Keratinocyte (primary cell): ENCODE data around the gene EPHA1. TPM values are rescaled to one million over a fixed set of nuclear protein-coding genes. Genes with fewer than 3 reads are reported as not detected.

ENCODE experiments used
- DNase-seq: peaks from one replicate; pipeline ENCODE4 v3.0.0-alpha.2; 2011; ENCODE audit warnings: low read depth, missing footprints, low spot score
- FAIRE-seq: peaks from 2 replicates; lab custom pipeline; 2011; peaks lifted over from hg19 to GRCh38; lab: Jason Lieb, UNC
- H2AFZ ChIP-seq: 2 replicates; pipeline ENCODE4 v1.6.0; 2012; ENCODE audit warnings: low read length, control low read depth, inconsistent platforms; ENCODE audit not compliant: control insufficient read depth
- H3K27ac ChIP-seq: 2 replicates; pipeline ENCODE4 v1.5.1; 2011; ENCODE audit warnings: low read length; ENCODE audit not compliant: control insufficient read depth, insufficient read depth
- H3K27me3 ChIP-seq: 3 replicates; pipeline ENCODE4 v1.6.0; 2011; ENCODE audit warnings: low read length; ENCODE audit not compliant: control insufficient read depth, insufficient read depth; ENCODE audit errors: extremely low read depth
- H3K36me3 ChIP-seq, 2 experiments: 2 replicates in 1 of 2; 3 replicates in 1 of 2; pipeline ENCODE4 v1.5.1; 2011; ENCODE audit warnings: low read length in 2 of 2, mild to moderate bottlenecking in 1 of 2; ENCODE audit not compliant: control insufficient read depth in 2 of 2, insufficient read depth in 2 of 2; ENCODE audit errors: extremely low read depth in 1 of 2
- H3K4me1 ChIP-seq: 3 replicates; pipeline ENCODE4 v1.5.1; 2011; ENCODE audit warnings: low read length; ENCODE audit not compliant: control insufficient read depth, insufficient read depth; ENCODE audit errors: extremely low read depth
- H3K4me2 ChIP-seq: 3 replicates; pipeline ENCODE4 v1.6.0; 2011; ENCODE audit warnings: low read depth, low read length; ENCODE audit not compliant: control insufficient read depth, insufficient read depth; ENCODE audit errors: extremely low read depth
- H3K4me3 ChIP-seq, 3 experiments: fragments of 200-600 bp in 1 of 3; sonication (generic) in 1 of 3; 2 replicates in 2 of 3; 3 replicates in 1 of 3; pipeline ENCODE4 v1.5.1; 2011 to 2016; ENCODE audit warnings: low read length in 3 of 3, mild to moderate bottlenecking in 3 of 3, control low read depth in 2 of 3, inconsistent platforms in 1 of 3, low read depth in 1 of 3, mixed read lengths in 1 of 3, mixed run types in 1 of 3, moderate library complexity in 1 of 3; ENCODE audit not compliant: control insufficient read depth in 2 of 3, insufficient read depth in 2 of 3; ENCODE audit errors: extremely low read depth in 1 of 3
- H3K79me2 ChIP-seq: 2 replicates; pipeline ENCODE4 v1.6.0; 2012; ENCODE audit warnings: low read length; ENCODE audit not compliant: control insufficient read depth, insufficient read depth
- H3K9ac ChIP-seq: 3 replicates; pipeline ENCODE4 v1.6.0; 2011; ENCODE audit warnings: low read length; ENCODE audit not compliant: control insufficient read depth, insufficient read depth; ENCODE audit errors: extremely low read depth
- H3K9me1 ChIP-seq: 3 replicates; pipeline ENCODE4 v1.6.0; 2011; ENCODE audit warnings: low read length; ENCODE audit not compliant: control insufficient read depth, insufficient read depth; ENCODE audit errors: extremely low read depth
- H3K9me3 ChIP-seq: 2 replicates; pipeline ENCODE4 v1.5.1; 2012; ENCODE audit warnings: low read depth, low read length; ENCODE audit not compliant: control insufficient read depth
- H4K20me1 ChIP-seq: 3 replicates; pipeline ENCODE4 v1.6.0; 2011; ENCODE audit warnings: low read length; ENCODE audit not compliant: control insufficient read depth, insufficient read depth; ENCODE audit errors: extremely low read depth
- CTCF ChIP-seq, 3 experiments: IDR thresholded peaks in 1 of 3; conservative IDR thresholded peaks in 1 of 3; optimal IDR thresholded peaks in 1 of 3; 2 replicates in 2 of 3; 3 replicates in 1 of 3; pipeline versions ENCODE3 to v1.5.1; 2011; ENCODE audit warnings: low read length in 3 of 3, mild to moderate bottlenecking in 3 of 3, moderate library complexity in 2 of 3, control low read depth in 1 of 3, inconsistent platforms in 1 of 3; ENCODE audit not compliant: insufficient read depth in 2 of 3; ENCODE audit errors: extremely low read depth in 1 of 3
- EZH2 ChIP-seq: IDR thresholded peaks from one replicate; pipeline ENCODE4 v1.6.1; 2012; ENCODE audit warnings: inconsistent platforms, mild to moderate bottlenecking, low read length, moderate library complexity
- dilution Hi-C: fragments of 300-500 bp; cut with MboI; formaldehyde crosslinking; loops from one replicate; pipeline ENCODE4 v1.7.0; 2020; ENCODE audit warnings: low sequenced_read_pairs; ENCODE audit not compliant: extremely low pct_ligation_motif_present
- polyA plus RNA-seq, 5 experiments: library from polyadenylated mRNA; depleted of rRNA in 3 of 5; stranded (reverse) in 3 of 5; stranded (forward) in 1 of 5; unstranded in 1 of 5; fragments of >200 nt; gene quantifications; 1 replicate in 1 of 5; 2 replicates in 3 of 5; 3 replicates in 1 of 5; pipeline versions ENCODE4 v1.2.1 to v1.2.3, GENCODE V29; 2011 to 2012; ENCODE audit warnings: missing spikeins in 2 of 5, low read depth in 1 of 5, low replicate concordance in 1 of 5

Gene EPHA1
- polyA plus RNA-seq, 1 donor (not counting 4 experiments of a cell fraction or from before 2014, with no cell fraction given), result 31.9 TPM

GRCh38 chr7:143380646-143381426, 27.8 kb downstream of the EPHA1 start, which contains the start of gene ZYX:
TSS of gene ZYX (plus strand) at chr7:143381345. CDS start at chr7:143381572, 227 bp downstream.
- peaks cover 6% of the 10 kb centered on the region for H3K9me1 ChIP-seq
- H3K27me3 ChIP-seq, result no peaks in the 10 kb centered on the region
- TF ChIP-seq EZH2 (no peak), CTCF (optimal IDR thresholded peaks at IDR 0.05 in 1 of 3, IDR thresholded peaks at IDR 0.05 in 1 of 3, conservative IDR thresholded peaks at IDR 0.05 in 1 of 3; ENCODE audit: extremely low read depth in 1 of 3, insufficient read depth in 2 of 3, low read length in 3 of 3) (no peak)
- peaks cover 20% of the 10 kb centered on the region for H4K20me1 ChIP-seq
- FAIRE-seq (no peak), DNase-seq (no peak)
- peak within 1 kb of the TSS; percentile 91 for H3K9ac ChIP-seq
- H3K79me2 ChIP-seq, result peaks cover 43% of the 10 kb centered on the region
- dilution Hi-C loops, result no loop called here
- H3K4me1 ChIP-seq, result peaks cover 44% of the 10 kb centered on the region
- peak within 1 kb of the TSS; percentile 92 for H3K27ac ChIP-seq
- H3K36me3 ChIP-seq, result peaks cover 12 to 19% of the 10 kb centered on the region in 2 experiments
- H3K4me2 ChIP-seq, result peak within 1 kb of the TSS; percentile 98
- no peaks in the 10 kb centered on the region for H3K9me3 ChIP-seq
- H2AFZ ChIP-seq, result peak within 1 kb of the TSS; percentile 46
- H3K4me3 ChIP-seq, result peak within 1 kb of the TSS; percentile 75 to 92 (median 82)

GRCh38 chr7:143380260-143380645, 28.4 kb downstream of the EPHA1 start:
- Histone ChIP-seq H3K9me1 (peaks cover 6% of the 10 kb centered on the region), H3K4me3 (peak overlapping the region; percentile 65 to 92 (median 75)), H3K27me3 (no peaks in the 10 kb centered on the region), H3K4me2 (peak overlapping the region; percentile 98), H3K4me1 (peaks cover 48% of the 10 kb centered on the region), H3K79me2 (peaks cover 39% of the 10 kb centered on the region), H3K9ac (peak overlapping the region; percentile 91), H3K36me3 (peaks cover 11 to 17% of the 10 kb centered on the region in 2 experiments), H4K20me1 (peaks cover 18% of the 10 kb centered on the region), H3K27ac (peak overlapping the region; percentile 92), H2AFZ (peak overlapping the region; percentile 46), H3K9me3 (no peaks in the 10 kb centered on the region)
- TF ChIP-seq CTCF (optimal IDR thresholded peaks at IDR 0.05 in 1 of 3, IDR thresholded peaks at IDR 0.05 in 1 of 3, conservative IDR thresholded peaks at IDR 0.05 in 1 of 3; ENCODE audit: extremely low read depth in 1 of 3, insufficient read depth in 2 of 3, low read length in 3 of 3), result peak; percentile 63 to 88 (median 71)
- TF ChIP-seq EZH2, result no peak
- no peak for FAIRE-seq
- no peak for DNase-seq
- dilution Hi-C loops, result no loop called here
